Measurements from ENCODE around the gene TNS1.

Gene TNS1

DNA sequence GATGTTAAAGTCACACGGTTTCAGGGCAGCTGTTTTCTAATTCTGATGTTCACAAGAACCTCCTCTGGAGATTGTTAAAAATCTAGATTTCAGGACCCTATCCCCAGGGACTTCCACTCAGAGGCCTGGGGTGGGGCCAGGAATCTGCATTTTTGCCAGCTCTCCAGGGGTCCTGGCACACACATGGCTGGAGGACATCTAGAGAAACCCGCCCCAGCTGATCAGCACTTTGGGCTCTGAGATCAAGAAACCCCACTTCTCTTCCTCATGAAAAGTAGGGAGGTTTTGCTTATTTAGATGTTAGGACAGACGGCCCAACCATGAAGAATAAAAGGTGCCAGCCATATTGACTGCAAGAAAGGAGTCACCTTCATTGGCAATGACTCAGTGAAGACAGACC, 148.8 kb downstream of the TNS1 start:
- no peak overlapping the region for H3K4me3 ChIP-seq (ENCODE audit: low read depth, low read length)
- peaks cover 5% of the 10 kb centered on the region for H3K4me1 ChIP-seq
- no peak overlapping the region for H3K9ac ChIP-seq

GRCh38 chr2:217853301-217853881, 149.4 kb downstream of the TNS1 start:
- TF ChIP-seq CTCF (IDR thresholded peaks at IDR 0.05), result no peak
- H3K27me3 ChIP-seq (ENCODE audit: control insufficient read depth, insufficient read depth, low read length), result no peaks in the 10 kb centered on the region
- no peak overlapping the region for H2AFZ ChIP-seq
- H3K4me1 ChIP-seq, result peaks cover 5% of the 10 kb centered on the region
- no peak overlapping the region for H3K4me2 ChIP-seq (ENCODE audit: low read length)
- H3K27ac ChIP-seq, result no peak overlapping the region
- no peaks in the 10 kb centered on the region for H3K9me3 ChIP-seq (ENCODE audit: control insufficient read depth, low read length)
- H3K4me3 ChIP-seq (ENCODE audit: low read depth, low read length), result no peak overlapping the region
- no peaks in the 10 kb centered on the region for H3K36me3 ChIP-seq (ENCODE audit: control insufficient read depth, insufficient read depth, low read length)
- H3K79me2 ChIP-seq, result peaks cover 12% of the 10 kb centered on the region
- no peak overlapping the region for H3K9ac ChIP-seq

More for the DNA sequence above, 148.8 kb downstream of the TNS1 start:
- Histone ChIP-seq H3K27ac (no peak overlapping the region), H3K36me3 (ENCODE audit: control insufficient read depth, insufficient read depth, low read length) (no peaks in the 10 kb centered on the region), H3K79me2 (peaks cover 12% of the 10 kb centered on the region), H3K4me2 (ENCODE audit: low read length) (no peak overlapping the region), H3K27me3 (ENCODE audit: control insufficient read depth, insufficient read depth, low read length) (no peaks in the 10 kb centered on the region), H3K9me3 (ENCODE audit: control insufficient read depth, low read length) (no peaks in the 10 kb centered on the region), H2AFZ (no peak overlapping the region)
- TF ChIP-seq CTCF (IDR thresholded peaks at IDR 0.05), result no peak

GRCh38 chr2:217852555-217853211, 150.1 kb downstream of the TNS1 start:
- no peak overlapping the region for H3K9ac ChIP-seq
- H3K4me1 ChIP-seq, result no peaks in the 10 kb centered on the region
- H3K4me3 ChIP-seq (ENCODE audit: low read depth, low read length), result no peak overlapping the region
- no peak overlapping the region for H3K4me2 ChIP-seq (ENCODE audit: low read length)
- H3K9me3 ChIP-seq (ENCODE audit: control insufficient read depth, low read length), result no peaks in the 10 kb centered on the region
- H3K79me2 ChIP-seq, result peaks cover 12% of the 10 kb centered on the region
- H3K36me3 ChIP-seq (ENCODE audit: control insufficient read depth, insufficient read depth, low read length), result no peaks in the 10 kb centered on the region
- no peak overlapping the region for H3K27ac ChIP-seq
- no peak overlapping the region for H2AFZ ChIP-seq
- no peaks in the 10 kb centered on the region for H3K27me3 ChIP-seq (ENCODE audit: control insufficient read depth, insufficient read depth, low read length)
- TF ChIP-seq CTCF (IDR thresholded peaks at IDR 0.05), result no peak

DNA sequence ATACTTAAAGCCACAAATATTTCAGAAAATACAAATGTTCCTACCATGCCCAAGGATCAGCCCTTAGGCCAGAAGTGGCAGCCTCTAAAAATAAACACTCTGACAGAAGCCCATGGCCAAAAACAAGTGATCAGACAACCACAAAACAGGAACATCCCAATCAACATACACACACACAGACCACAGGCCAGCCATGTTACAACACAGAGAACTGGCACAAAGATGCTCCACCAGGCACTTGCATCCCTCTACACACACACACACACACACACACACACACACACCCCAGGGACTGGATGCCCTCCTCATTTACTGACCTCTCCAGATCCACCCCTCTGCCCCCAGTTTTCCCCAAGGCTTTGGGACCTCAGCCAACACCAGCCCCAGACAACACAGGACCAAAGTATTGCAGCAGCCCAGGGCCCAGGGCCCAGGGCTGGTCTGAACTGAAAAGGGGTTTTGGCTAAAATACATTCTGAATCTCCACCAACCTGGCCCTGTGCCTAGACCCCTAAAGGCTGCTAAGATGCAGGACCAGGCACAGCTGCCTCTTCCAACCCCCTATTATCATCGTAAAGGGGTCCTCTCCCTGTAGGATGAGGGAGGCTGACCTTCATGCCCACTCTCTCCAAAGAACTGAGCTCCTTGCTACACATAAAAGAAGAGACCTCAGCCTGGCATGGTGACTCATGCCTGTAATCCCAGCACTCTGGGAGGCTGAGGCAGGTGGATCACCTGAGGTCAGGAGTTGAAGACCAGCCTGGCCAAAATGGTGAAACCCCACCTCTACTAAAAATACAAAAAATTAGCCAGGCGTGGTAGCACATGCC, 151.4 kb downstream of the TNS1 start:
- no peak overlapping the region for H3K27ac ChIP-seq

More for the DNA sequence above, 151.4 kb downstream of the TNS1 start:
- H3K79me2 ChIP-seq, result peaks cover 12% of the 10 kb centered on the region
- no peaks in the 10 kb centered on the region for H3K36me3 ChIP-seq (ENCODE audit: control insufficient read depth, insufficient read depth, low read length)
- no peaks in the 10 kb centered on the region for H3K4me1 ChIP-seq
- H3K4me2 ChIP-seq (ENCODE audit: low read length), result no peak overlapping the region
- TF ChIP-seq CTCF (IDR thresholded peaks at IDR 0.05), result no peak
- H3K4me3 ChIP-seq (ENCODE audit: low read depth, low read length), result no peak overlapping the region
- no peak overlapping the region for H2AFZ ChIP-seq
- H3K27me3 ChIP-seq (ENCODE audit: control insufficient read depth, insufficient read depth, low read length), result no peaks in the 10 kb centered on the region
- H3K9me3 ChIP-seq (ENCODE audit: control insufficient read depth, low read length), result no peaks in the 10 kb centered on the region
- H3K9ac ChIP-seq, result no peak overlapping the region
